Measurements from ENCODE around the gene USP7. TPM values are rescaled to one million over a fixed set of nuclear protein-coding genes. Genes with fewer than 3 reads are reported as not detected.
A peak's percentile ranks its signal among the peaks of the same experiment; 100 is the strongest.

Gene USP7
- total RNA-seq, 1 experiment from 2014 or later = 73.8 TPM

DNA sequence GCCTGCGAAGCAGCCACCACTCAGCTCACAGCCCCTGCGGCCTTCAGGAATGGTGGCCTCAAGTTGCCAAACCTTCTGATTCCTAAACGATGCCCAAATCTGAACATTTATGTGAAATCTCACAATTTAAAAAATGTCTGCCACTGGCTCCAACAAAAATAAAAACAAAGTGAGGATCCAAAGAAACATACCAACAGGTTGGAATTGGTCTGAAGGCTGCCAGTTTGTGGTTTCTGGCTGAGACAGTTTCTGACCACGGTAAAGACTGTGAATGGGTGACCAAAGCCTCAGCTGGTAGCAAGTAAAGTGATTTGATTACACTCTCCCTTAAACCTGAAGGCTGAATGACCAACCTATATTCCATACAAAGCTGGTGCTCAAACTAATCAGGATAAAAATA, 56.6 kb downstream of the USP7 start:
- Histone ChIP-seq H3K4me3 (ENCODE audit: low read length) (no peak overlapping the region), H3K4me1 (ENCODE audit: insufficient read depth, low read length) (peaks cover 12% of the 10 kb centered on the region), H3K9me2 (replicated peaks; ENCODE audit: low read length) (no peaks in the 10 kb centered on the region), H3K36me3 (ENCODE audit: low read depth, low read length) (peaks cover 46% of the 10 kb centered on the region), H4K20me1 (ENCODE audit: low read length) (peaks cover 9% of the 10 kb centered on the region; the same call in 1 of the 2 replicates), H3K27me3 (ENCODE audit: low read length) (no peaks in the 10 kb centered on the region), H2AFZ (ENCODE audit: low read length) (no peak overlapping the region), H3K9ac (ENCODE audit: low read length) (no peak overlapping the region), H3K4me2 (ENCODE audit: low read length) (no peak overlapping the region), H3K79me2 (ENCODE audit: low read length) (peaks cover 4% of the 10 kb centered on the region; the same call in 1 of the 2 replicates), H3K27ac (ENCODE audit: low read length) (no peak overlapping the region), H3F3A (ENCODE audit: low read length, unreplicated experiment) (no peaks in the 10 kb centered on the region), H3K9me3 (ENCODE audit: low read length) (no peaks in the 10 kb centered on the region)
- ChIA-PET POLR2A (ENCODE audit: unreplicated experiment) (no interaction called here), CTCF (interaction anchor here (0.7 kb wide), 1 partner anchor 21 kb away, joined by 3 read pairs; no protein-coding TSS in a partner anchor)
- DNase-seq (no peak), ATAC-seq (no peak)
- no peak for TF ChIP-seq EZH2phosphoT487 (IDR thresholded peaks at IDR 0.05; ENCODE audit: borderline replicate concordance, low read length)
- BruUV-seq (replicated peaks) = no TSS peak
- intact Hi-C loops (cut with micrococcal nuclease) = loop anchor here (5.0 kb wide), 1 partner anchor 100 kb away; no protein-coding TSS in a partner anchor

DNA sequence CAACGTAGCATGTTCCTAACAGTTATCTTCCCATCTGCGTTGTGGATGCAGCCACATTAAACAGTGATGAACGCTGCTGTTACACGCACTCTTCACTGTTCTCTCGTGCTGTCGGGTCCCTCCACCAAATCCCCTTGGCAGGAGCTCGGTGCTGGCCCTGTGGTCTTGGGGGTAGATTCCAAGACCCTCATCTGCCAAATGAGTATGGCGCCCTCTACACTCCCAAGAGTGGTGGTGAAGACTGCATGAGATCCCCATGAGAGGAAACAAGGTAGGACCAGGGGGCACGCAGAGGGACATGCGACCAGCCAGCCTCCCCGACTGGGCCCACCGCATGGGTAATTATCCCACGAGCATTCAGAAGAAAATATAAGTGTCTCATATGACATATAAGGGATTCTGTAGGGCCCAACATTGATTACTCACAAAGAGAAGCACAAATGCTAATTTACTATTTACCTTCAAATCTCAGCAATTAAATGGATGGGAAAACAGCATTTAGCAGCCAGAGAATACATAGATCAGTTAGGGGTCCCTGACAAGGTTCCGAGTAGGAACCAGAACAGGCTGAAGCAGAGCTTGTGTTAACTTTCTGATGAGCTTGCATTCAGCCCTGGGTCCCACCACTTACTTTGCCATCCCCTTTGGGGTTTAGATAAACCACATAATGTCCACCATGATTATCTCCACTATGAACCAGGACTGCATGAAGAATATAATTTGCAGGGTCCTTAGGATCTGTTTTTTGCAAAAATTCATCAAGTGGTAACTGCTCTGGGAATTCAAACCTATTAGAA, 57.7 kb downstream of the USP7 start:
- Histone ChIP-seq H3K27me3 (ENCODE audit: low read length) (no peaks in the 10 kb centered on the region), H3K4me2 (ENCODE audit: low read length) (no peak overlapping the region), H3K79me2 (ENCODE audit: low read length) (peaks cover 4% of the 10 kb centered on the region; the same call in 1 of the 2 replicates), H3K9me3 (ENCODE audit: low read length) (no peaks in the 10 kb centered on the region), H3K9me2 (replicated peaks; ENCODE audit: low read length) (no peaks in the 10 kb centered on the region), H4K20me1 (ENCODE audit: low read length) (peaks cover 8% of the 10 kb centered on the region; the same call in 1 of the 2 replicates), H3K4me1 (ENCODE audit: insufficient read depth, low read length) (0 out of 2 replicates have a peak, but pooled peaks cover under 1% of the 10 kb centered on the region), H3K27ac (ENCODE audit: low read length) (no peak overlapping the region), H3K4me3 (ENCODE audit: low read length) (no peak overlapping the region), H3K9ac (ENCODE audit: low read length) (no peak overlapping the region), H3F3A (ENCODE audit: low read length, unreplicated experiment) (no peaks in the 10 kb centered on the region), H2AFZ (ENCODE audit: low read length) (no peak overlapping the region), H3K36me3 (ENCODE audit: low read depth, low read length) (peaks cover 47% of the 10 kb centered on the region)
- ATAC-seq = no peak
- ChIA-PET CTCF (no interaction called here), POLR2A (ENCODE audit: unreplicated experiment) (no interaction called here)
- BruUV-seq (replicated peaks) = no TSS peak
- TF ChIP-seq EZH2phosphoT487 (IDR thresholded peaks at IDR 0.05; ENCODE audit: borderline replicate concordance, low read length) = no peak
- no peak for TF ChIP-seq EZH2 (IDR thresholded peaks at IDR 0.05; ENCODE audit: low read length, unreplicated experiment)
- TF ChIP-seq, protein P1, sequence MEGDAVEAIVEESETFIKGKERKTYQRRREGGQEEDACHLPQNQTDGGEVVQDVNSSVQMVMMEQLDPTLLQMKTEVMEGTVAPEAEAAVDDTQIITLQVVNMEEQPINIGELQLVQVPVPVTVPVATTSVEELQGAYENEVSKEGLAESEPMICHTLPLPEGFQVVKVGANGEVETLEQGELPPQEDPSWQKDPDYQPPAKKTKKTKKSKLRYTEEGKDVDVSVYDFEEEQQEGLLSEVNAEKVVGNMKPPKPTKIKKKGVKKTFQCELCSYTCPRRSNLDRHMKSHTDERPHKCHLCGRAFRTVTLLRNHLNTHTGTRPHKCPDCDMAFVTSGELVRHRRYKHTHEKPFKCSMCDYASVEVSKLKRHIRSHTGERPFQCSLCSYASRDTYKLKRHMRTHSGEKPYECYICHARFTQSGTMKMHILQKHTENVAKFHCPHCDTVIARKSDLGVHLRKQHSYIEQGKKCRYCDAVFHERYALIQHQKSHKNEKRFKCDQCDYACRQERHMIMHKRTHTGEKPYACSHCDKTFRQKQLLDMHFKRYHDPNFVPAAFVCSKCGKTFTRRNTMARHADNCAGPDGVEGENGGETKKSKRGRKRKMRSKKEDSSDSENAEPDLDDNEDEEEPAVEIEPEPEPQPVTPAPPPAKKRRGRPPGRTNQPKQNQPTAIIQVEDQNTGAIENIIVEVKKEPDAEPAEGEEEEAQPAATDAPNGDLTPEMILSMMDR (conservative IDR thresholded peaks at IDR 0.05; ENCODE audit: low read depth, low read length) = peak; percentile 35
- DNase-seq = no peak
- intact Hi-C loops (cut with micrococcal nuclease) = loop anchor here (5.0 kb wide), 1 partner anchor 101 kb away; no protein-coding TSS in a partner anchor

DNA sequence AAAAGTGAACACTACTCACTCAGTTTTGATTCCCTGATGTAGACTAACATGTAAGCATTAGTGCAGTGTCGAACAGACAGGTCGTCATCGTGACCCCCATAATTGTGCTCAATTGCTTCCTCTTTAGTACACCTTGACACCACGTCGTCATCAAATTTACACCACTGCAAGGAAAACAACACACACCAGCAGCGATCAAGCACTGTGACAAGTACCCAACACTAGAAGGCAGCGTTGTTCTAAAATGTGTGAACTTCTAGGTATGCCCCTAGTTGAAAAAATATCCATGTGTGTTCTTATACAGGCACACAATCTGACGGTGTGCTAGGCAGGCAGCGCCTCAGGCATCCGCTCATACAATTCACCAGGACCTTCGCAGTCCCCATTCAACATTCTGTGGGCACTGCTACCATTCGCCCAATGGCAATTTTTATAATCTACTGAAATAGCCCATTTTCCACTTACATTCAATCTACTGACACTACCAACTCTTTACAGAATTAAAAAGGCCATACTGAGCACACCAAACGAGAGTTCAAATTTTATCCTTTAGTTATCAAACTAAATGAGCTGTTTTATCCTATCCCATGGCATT, 58.4 kb downstream of the USP7 start:
- H3K27ac ChIP-seq (ENCODE audit: low read length) = no peak overlapping the region
- H3F3A ChIP-seq (ENCODE audit: low read length, unreplicated experiment) = no peaks in the 10 kb centered on the region
- no peaks in the 10 kb centered on the region for H3K9me3 ChIP-seq (ENCODE audit: low read length)
- H3K27me3 ChIP-seq (ENCODE audit: low read length) = no peaks in the 10 kb centered on the region
- no peaks in the 10 kb centered on the region for H3K4me1 ChIP-seq (ENCODE audit: insufficient read depth, low read length)
- H3K9me2 ChIP-seq (replicated peaks; ENCODE audit: low read length) = no peaks in the 10 kb centered on the region
- no peak overlapping the region for H3K9ac ChIP-seq (ENCODE audit: low read length)
- no peak overlapping the region for H3K4me2 ChIP-seq (ENCODE audit: low read length)
- peaks cover 3% of the 10 kb centered on the region; the same call in 1 of the 2 replicates for H3K79me2 ChIP-seq (ENCODE audit: low read length)
- H4K20me1 ChIP-seq (ENCODE audit: low read length) = 0 out of 2 replicates have a peak, but pooled peaks cover 4% of the 10 kb centered on the region
- POLR2A ChIA-PET (ENCODE audit: unreplicated experiment) = no interaction called here
- DNase-seq = peak; percentile 29
- CTCF ChIA-PET = no interaction called here
- peak; percentile 37; the same call in 1 of the 2 replicates for ATAC-seq
- peaks cover 47% of the 10 kb centered on the region for H3K36me3 ChIP-seq (ENCODE audit: low read depth, low read length)
- H2AFZ ChIP-seq (ENCODE audit: low read length) = no peak overlapping the region
- TF ChIP-seq EZH2 (IDR thresholded peaks at IDR 0.05; ENCODE audit: low read length, unreplicated experiment) = no peak
- TF ChIP-seq, protein P1 (conservative IDR thresholded peaks at IDR 0.05; ENCODE audit: low read depth, low read length) = 0 out of 2 replicates have a peak, but pooled peaks have one; percentile 46
- H3K4me3 ChIP-seq (ENCODE audit: low read length) = no peak overlapping the region
- BruUV-seq (replicated peaks) = no TSS peak
- intact Hi-C loops (cut with micrococcal nuclease) = loop anchor here (5.0 kb wide), 1 partner anchor 102 kb away; no protein-coding TSS in a partner anchor
